GM06990 (cell line): ENCODE results near the gene GRM3.

ENCODE experiments used
- DNase-seq: peaks from one replicate; pipeline ENCODE4 v3.0.0-alpha.2; 2011; ENCODE audit not compliant: insufficient read length; ENCODE audit errors: extremely low read depth
- H3K27me3 ChIP-seq: replicated peaks from 2 replicates; pipeline ENCODE4 v1.6.0; 2011; ENCODE audit warnings: low read length; ENCODE audit not compliant: control insufficient read depth, insufficient read depth
- H3K36me3 ChIP-seq: 2 replicates; pipeline ENCODE4 v1.5.1; 2011; ENCODE audit warnings: low read length; ENCODE audit not compliant: control insufficient read depth, insufficient read depth
- H3K4me3 ChIP-seq: replicated peaks from 2 replicates; pipeline ENCODE4 v1.5.1; 2011; ENCODE audit warnings: low read depth, mild to moderate bottlenecking, control low read depth, low read length
- CTCF ChIP-seq: IDR thresholded peaks from 2 replicates; pipeline ENCODE4 v1.5.1; 2011; ENCODE audit warnings: low read length, control low read depth, mild to moderate bottlenecking, inconsistent platforms; ENCODE audit not compliant: insufficient read depth, poor library complexity, severe bottlenecking

Gene GRM3

GRCh38 chr7:86911659-86912058, 267.9 kb downstream of the GRM3 start:
- peak; percentile 29 for TF ChIP-seq CTCF
- Histone ChIP-seq H3K27me3 (no peaks in the 10 kb centered on the region), H3K36me3 (no peaks in the 10 kb centered on the region), H3K4me3 (no peak overlapping the region)
- no peak for DNase-seq

GRCh38 chr7:86913709-86914108, 270.0 kb downstream of the GRM3 start:
- Histone ChIP-seq H3K36me3 (no peaks in the 10 kb centered on the region), H3K4me3 (no peak overlapping the region), H3K27me3 (no peaks in the 10 kb centered on the region)
- DNase-seq: no peak
- no peak for TF ChIP-seq CTCF
